Measurements from ENCODE around the gene NAB1. TPM values are rescaled to one million over a fixed set of nuclear protein-coding genes. Genes with fewer than 3 reads are reported as not detected.

NAB1 gene, protein sequence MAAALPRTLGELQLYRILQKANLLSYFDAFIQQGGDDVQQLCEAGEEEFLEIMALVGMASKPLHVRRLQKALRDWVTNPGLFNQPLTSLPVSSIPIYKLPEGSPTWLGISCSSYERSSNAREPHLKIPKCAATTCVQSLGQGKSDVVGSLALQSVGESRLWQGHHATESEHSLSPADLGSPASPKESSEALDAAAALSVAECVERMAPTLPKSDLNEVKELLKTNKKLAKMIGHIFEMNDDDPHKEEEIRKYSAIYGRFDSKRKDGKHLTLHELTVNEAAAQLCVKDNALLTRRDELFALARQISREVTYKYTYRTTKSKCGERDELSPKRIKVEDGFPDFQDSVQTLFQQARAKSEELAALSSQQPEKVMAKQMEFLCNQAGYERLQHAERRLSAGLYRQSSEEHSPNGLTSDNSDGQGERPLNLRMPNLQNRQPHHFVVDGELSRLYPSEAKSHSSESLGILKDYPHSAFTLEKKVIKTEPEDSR
- total RNA-seq = 10 to 100 TPM; 19.3 to 43.7 (median 29.3) TPM
- polyA plus RNA-seq = 10 to 100 TPM; 13.0 to 29.9 (median 15.9) TPM
- long read RNA-seq, donor 1, partial matches to known transcripts = 0 of 3 reads
- long read RNA-seq, donor 1, other reads (novel, unspliced or antisense) = 0 of 3 reads
- long read RNA-seq, donor 2 = 0 reads
- long read RNA-seq, donor 3, partial matches to known transcripts = 0 of 1 reads
- long read RNA-seq, donor 3, other reads (novel, unspliced or antisense) = 0 of 1 reads
- long read RNA-seq, donor 4 = 0 reads
- long read RNA-seq, donor 5, transcript NAB1-202 (8 exons, 2,360 nt) = major isoform, 5 of 13 reads
- long read RNA-seq, donor 5, partial matches to known transcripts = 2 of 13 reads
- long read RNA-seq, donor 5, other reads (novel, unspliced or antisense) = 6 of 13 reads
- long read RNA-seq, donor 6, partial matches to known transcripts = 0 of 1 reads
- long read RNA-seq, donor 6, other reads (novel, unspliced or antisense) = 0 of 1 reads
- long read RNA-seq, donor 7, partial matches to known transcripts = 7 of 7 reads
- long read RNA-seq, donor 7, other reads (novel, unspliced or antisense) = 0 of 7 reads
- long read RNA-seq, donor 8 = 0 reads
- long read RNA-seq, donor 9, partial matches to known transcripts = 0 of 1 reads
- long read RNA-seq, donor 9, other reads (novel, unspliced or antisense) = 0 of 1 reads
- long read RNA-seq, donor 10, partial matches to known transcripts = 0 of 1 reads
- long read RNA-seq, donor 10, other reads (novel, unspliced or antisense) = 0 of 1 reads

GRCh38 chr2:190649035-190649797 is at the start of gene NAB1:
NAB1 (plus strand) TSS chr2:190649083; CDS start chr2:190659177, 10,094 bp downstream.
- intact Hi-C loops (cut with DNase I) = loop anchor here in 1 of 2 donors (10.0 kb wide), 1 partner anchor 114 kb away; the partner anchor contains the start of gene NEMP2
- H3K9me3 ChIP-seq (replicated peaks in 1 of 3) = no peaks in the 10 kb centered on the region
- peak; percentile 48 to 69 (median 57) for DNase-seq
- H3K4me1 ChIP-seq (replicated peaks in 1 of 2) = peaks cover 8 to 45% of the 10 kb centered on the region in 2 donors
- H3K27ac ChIP-seq = peak within 1 kb of the TSS; percentile 32 to 95 (median 84)
- no peaks in the 10 kb centered on the region for H3K36me3 ChIP-seq (replicated peaks in 1 of 2)
- no peaks in the 10 kb centered on the region for H3K27me3 ChIP-seq
- TF ChIP-seq POLR2A (IDR thresholded peaks at IDR 0.05) (peak in 1 of 2 donors; percentile 41), CTCF (IDR thresholded peaks at IDR 0.05) (no peak)
- H3K4me3 ChIP-seq = peak within 1 kb of the TSS; percentile 80 to 98 (median 94)
- 0 to 1% (median 0%) methylated on average over 9 to 92 of the region's 95 CpGs for WGBS, 4 donors

GRCh38 chr2:190599546-190600220 is 49.2 kb upstream of the NAB1 start:
- Histone ChIP-seq H3K27ac (no peak overlapping the region), H3K36me3 (replicated peaks in 1 of 2) (no peaks in the 10 kb centered on the region), H3K9me3 (replicated peaks in 1 of 3) (no peaks in the 10 kb centered on the region), H3K4me1 (replicated peaks in 1 of 2) (no peaks in the 10 kb centered on the region), H3K4me3 (no peak overlapping the region), H3K27me3 (no peaks in the 10 kb centered on the region)
- no peak for DNase-seq
- intact Hi-C loops (cut with DNase I) = no loop called here
- 88 to 93% (median 91%) methylated on average over 8 of the region's 8 CpGs for whole genome bisulfite sequencing, 4 donors
- TF ChIP-seq CTCF (IDR thresholded peaks at IDR 0.05) (no peak), POLR2A (IDR thresholded peaks at IDR 0.05) (no peak)

DNA sequence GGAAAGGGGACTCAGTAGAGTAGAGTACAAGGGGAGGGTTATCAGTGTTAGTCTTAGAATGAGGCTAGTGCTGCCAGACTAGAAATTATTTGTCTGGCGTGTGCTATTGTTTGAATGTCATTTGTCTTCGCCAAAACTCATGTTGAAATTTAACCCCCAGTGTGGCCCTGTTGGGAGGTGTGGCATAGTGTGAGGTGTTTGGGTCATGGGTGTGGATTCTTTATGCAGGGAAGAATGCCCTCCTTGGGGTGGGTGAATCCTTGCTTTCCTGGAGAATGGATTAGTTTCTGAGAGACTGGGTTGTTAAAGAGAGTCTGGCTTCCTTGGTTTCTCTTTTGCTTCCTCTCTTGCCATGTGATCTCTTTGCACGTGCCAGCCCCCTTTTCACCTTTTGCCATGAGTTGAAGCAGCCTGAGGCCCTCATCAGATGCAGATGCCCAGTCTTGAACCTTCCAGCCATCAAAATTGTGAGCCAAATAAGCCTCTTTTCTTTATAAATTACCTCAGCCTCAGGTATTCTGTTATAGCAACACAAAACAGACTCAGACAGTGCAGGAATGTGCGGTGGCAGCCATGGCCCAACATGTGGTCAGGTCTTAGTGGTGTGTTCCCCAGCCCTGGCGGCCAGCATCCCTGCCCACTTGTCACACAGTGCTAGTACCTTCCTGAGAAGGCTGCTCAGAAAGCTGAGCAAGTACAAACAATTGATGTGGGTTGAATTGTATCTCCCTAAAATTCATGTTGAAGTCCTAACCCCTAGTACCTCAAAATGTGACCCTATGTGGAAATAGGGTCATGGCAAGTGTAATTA is 48.4 kb upstream of the NAB1 start:
- Histone ChIP-seq H3K27ac (no peak overlapping the region), H3K4me1 (replicated peaks in 1 of 2) (no peaks in the 10 kb centered on the region), H3K9me3 (replicated peaks in 1 of 3) (no peaks in the 10 kb centered on the region), H3K27me3 (no peaks in the 10 kb centered on the region), H3K36me3 (replicated peaks in 1 of 2) (no peaks in the 10 kb centered on the region), H3K4me3 (no peak overlapping the region)
- no peak for DNase-seq
- intact Hi-C loops (cut with DNase I) = no loop called here
- 72 to 88% (median 79%) methylated on average over 5 of the region's 5 CpGs for WGBS, 4 donors
- TF ChIP-seq CTCF (IDR thresholded peaks at IDR 0.05) (no peak), POLR2A (IDR thresholded peaks at IDR 0.05) (no peak)
